ENCODE measurements around the gene HNF1A.
A peak's percentile ranks its signal among the peaks of the same experiment; 100 is the strongest.

DNA sequence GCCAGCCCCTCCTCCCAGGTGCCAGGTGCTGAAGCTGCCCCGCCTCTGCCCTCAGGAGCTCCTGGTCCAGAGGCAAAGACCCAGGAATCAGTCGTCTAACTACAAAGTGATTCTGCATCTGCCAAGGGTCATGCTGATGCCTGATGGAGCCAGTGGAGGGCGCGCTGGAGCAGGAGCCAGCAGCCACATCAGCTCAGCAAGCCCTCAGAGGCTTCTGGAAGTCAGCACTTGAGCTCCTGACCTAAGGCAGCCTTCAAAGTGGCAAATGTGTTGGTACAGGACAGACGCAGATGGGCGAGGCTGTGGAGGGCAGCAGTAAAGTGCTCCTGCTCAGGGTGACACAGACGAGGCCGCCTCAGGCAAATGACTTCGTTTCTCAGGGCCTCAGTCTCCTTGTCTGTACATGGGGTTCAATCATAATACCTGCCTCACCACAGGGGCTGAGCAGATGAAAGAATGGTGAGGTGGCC, 27.0 kb downstream of the HNF1A start:
- TF ChIP-seq, protein P1, sequence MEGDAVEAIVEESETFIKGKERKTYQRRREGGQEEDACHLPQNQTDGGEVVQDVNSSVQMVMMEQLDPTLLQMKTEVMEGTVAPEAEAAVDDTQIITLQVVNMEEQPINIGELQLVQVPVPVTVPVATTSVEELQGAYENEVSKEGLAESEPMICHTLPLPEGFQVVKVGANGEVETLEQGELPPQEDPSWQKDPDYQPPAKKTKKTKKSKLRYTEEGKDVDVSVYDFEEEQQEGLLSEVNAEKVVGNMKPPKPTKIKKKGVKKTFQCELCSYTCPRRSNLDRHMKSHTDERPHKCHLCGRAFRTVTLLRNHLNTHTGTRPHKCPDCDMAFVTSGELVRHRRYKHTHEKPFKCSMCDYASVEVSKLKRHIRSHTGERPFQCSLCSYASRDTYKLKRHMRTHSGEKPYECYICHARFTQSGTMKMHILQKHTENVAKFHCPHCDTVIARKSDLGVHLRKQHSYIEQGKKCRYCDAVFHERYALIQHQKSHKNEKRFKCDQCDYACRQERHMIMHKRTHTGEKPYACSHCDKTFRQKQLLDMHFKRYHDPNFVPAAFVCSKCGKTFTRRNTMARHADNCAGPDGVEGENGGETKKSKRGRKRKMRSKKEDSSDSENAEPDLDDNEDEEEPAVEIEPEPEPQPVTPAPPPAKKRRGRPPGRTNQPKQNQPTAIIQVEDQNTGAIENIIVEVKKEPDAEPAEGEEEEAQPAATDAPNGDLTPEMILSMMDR (IDR thresholded peaks at IDR 0.05): peak; percentile 99
- TF ChIP-seq ZFX (IDR thresholded peaks at IDR 0.05; ENCODE audit: borderline replicate concordance): no peak

Measured in 22Rv1 (cell line).